ENCODE data around the gene CSH1.
A peak's percentile ranks its signal among the peaks of the same experiment; 100 is the strongest.

The CSH1 gene

GRCh38 chr17:63855185-63855584 is 41.2 kb downstream of the CSH1 start:
- no peak for DNase-seq

- no peak for DNase-seq
Observed at GRCh38 chr17:63854709-63855108, 41.7 kb downstream of the CSH1 start.

- DNase-seq, result no peak
Observed at GRCh38 chr17:63853260-63853659, 43.1 kb downstream of the CSH1 start.

GRCh38 chr17:63850401-63850800 is 46.0 kb downstream of the CSH1 start:
- no peak for DNase-seq

GRCh38 chr17:63848834-63849689 is 47.3 kb downstream of the CSH1 start:
- peak; percentile 98 for DNase-seq

DNA sequence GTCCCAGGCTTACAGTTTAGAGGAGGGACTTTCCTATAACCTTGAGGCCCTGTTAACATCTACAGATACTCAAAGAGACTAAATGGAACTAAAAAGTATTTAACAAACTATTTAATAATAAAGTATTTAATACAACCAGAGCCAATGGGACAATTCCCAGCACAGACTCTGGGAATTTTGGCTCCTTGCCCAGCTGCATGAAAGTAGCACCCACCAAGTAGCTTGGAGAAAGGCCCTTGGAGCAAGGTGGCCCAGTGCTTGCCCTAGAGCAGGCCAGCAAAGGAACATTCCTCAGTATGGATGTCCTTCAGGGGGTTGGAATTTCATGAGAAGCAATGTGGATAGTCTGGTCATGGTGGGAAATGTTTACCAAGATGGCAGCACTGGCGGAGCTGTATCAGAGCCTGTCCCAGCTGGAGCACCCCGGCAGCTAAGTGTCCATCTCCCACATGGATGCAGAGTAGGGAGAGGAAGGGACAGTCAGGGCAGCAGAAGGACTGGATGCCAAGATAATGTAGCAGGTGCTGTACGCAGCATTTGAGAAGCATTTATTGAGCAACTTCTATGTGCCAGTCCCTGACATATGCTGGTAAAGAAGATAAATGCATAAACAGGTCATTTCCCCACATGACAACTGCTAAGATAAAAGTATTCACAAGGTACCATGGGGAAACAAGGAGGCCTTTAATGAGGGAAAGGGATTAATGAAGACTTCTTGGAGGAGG is 48.7 kb downstream of the CSH1 start:
- no peak for DNase-seq

GRCh38 chr17:63845509-63845908 is 50.9 kb downstream of the CSH1 start:
- DNase-seq, result no peak
